COLO668 (cell line): ENCODE data around the gene SV2A.
A peak's percentile ranks its signal among the peaks of the same experiment; 100 is the strongest.
"Not testable (repeated sequence)": the region's sequence is repeated elsewhere in the genome, so short reads cannot be mapped to it uniquely, and the experiment has no call there.

Experiments used
- DNase-seq: peaks from one replicate; lab custom pipeline; 2025; ENCODE audit not compliant: unreplicated experiment; lab: John Stamatoyannopoulos, UW

The SV2A gene

DNA sequence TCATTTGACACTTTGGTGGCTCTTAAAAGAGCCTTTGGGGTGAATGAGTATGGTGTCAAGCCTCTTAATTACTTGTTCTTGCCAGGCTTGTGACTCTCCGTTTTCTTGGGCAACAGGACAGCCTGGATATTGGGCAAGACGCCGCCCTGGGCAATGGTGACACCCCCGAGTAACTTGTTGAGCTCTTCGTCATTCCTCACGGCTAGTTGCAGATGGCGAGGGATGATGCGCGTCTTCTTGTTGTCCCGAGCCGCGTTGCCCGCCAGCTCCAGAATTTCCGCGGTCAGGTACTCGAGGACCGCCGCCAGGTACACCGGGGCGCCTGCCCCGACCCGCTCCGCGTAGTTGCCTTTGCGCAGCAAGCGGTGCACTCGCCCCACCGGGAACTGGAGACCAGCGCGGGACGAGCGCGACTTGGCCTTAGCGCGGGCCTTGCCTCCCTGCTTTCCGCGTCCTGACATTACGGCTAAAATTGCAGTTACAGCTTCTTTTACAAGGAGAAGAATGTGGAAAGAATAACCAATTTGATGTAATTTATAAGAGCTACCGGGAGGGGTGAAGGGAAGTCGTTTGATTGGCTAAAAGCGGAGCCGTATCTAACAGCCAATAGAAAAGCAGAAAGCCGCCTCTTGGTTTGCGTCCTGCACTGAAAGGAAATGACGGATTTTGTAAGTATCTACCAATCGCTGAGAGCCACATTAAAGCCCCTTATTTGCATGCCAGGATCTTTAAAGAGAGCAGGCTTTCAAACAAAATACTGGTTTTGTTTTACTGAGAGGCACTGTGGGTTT is 30.0 kb downstream of the SV2A start:
- peak; percentile 87 for DNase-seq

DNA sequence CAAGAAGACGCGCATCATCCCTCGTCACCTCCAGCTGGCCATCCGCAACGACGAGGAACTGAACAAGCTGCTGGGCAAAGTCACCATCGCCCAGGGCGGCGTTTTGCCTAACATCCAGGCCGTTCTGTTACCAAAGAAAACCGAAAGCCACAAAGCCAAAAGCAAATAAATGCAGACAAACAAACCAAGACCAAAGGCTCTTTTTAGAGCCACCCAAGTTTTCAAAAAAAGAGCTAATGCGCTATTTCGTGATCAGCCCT is 30.5 kb downstream of the SV2A start:
- DNase-seq, result not testable (repeated sequence)

DNA sequence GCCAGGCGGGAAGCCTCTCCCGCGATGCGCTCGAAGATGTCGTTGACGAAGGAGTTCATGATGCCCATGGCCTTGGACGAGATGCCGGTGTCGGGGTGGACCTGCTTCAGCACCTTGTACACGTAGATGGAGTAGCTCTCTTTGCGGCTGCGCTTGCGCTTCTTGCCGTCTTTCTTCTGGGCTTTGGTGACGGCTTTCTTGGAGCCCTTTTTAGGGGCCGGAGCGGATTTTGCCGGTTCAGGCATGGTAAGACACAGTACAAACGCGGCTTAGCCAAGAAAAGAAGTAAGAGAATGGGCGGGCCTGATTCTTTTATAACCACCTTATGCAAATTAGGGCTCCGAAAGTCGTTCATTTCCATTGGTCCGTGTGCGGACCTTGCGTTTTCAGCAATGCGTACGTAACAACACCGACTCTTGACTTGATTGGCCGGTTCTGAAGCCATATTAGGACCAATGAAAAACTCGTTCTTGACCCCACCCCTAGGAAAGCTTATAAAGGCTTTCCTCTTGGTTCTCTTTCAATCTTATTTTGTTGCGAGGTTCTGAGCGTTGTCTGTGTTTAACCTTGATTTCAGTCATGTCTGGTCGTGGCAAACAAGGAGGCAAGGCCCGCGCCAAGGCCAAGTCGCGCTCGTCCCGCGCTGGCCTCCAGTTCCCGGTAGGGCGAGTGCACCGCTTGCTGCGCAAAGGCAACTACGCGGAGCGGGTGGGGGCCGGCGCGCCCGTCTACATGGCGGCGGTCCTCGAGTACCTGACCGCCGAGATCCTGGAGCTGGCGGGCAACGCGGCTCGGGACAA is 31.0 kb downstream of the SV2A start:
- DNase-seq, result peak; percentile 93

DNA sequence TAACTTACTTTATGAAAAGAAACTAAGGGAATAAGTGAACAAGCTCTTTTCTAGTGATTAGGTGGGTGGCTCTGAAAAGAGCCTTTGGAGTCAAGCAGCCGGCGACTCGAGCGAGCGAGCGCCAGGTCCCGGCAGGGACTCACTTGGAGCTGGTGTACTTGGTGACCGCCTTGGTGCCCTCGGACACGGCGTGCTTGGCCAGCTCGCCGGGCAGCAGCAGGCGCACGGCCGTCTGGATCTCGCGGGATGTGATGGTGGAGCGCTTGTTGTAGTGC is 31.6 kb downstream of the SV2A start:
- DNase-seq, result not testable (repeated sequence)

DNA sequence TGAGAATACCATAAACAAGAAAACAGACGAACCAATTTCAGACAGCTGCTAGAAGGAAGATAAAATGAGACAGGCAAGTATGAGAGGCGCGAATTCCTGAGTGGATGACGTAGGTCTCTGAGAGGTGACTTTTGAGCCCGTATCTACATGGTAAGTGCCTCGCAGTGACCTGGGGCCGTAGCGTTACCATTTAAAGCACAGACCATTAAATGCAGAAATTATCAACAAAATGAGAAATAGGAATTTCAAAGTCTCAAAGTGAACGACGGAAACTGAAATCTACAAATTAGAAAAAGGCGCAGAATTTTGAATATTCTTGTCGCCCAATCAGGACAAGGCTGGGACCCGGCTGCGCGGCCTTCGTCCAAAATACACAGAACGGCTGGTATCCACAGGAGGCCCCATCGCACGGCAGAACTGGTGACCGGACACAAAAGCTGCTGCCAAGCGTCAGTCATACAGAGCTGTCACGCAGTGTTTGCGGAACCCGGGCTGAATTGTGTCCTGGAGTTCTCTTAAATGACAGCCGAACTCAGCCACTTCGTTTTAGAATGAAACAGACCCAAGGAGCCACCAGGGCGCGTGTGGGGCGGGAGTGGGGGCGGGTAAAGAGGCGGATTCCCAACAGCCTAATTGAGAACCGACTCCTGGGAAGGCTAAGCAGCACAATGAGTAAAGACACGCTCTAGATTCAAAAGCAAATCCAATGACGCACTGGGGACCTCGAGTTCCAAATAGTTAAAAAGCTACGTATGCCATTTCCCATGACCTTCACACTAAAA is 32.1 kb downstream of the SV2A start:
- peak; percentile 89 for DNase-seq

DNA sequence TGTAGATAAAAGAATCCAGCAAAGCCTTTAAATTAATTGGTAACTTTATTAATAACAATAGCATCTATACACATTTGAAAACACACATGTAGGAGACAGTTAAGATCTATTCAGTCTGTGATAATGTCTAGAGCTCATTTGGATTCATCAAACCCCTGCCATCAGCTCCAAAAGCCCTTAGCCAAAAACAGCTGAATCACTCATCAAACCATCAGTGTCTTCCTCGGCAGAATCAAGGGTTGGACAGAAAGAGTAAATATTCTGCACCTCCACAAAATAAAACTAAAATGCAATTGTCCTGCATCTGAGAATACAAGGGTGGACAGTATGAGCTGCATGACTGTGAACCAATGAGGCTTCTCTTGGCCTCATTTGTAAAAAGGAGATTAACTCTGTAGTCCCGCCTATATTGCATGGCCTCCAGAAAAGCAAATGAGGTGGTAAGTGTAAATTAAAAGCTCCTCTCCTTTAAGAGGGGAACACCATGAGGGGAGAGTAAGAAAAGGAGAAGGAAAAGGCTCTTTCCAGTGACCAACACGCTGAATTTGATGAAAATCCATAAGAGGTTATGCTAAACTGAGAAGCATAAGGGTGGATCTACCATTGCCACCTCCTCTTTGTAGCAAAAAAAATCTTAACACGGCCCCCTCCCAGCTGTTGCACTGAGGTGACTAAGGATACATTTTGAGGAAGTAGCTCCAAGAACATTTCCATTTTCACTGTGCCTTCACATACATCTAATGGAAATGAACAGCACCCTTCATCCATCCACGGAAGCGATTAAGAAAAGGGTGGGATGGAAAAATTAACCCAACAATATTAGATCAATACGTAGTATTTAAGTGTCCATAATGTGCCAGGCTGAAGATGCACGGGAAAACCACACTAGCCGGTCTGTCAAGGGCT is 33.0 kb downstream of the SV2A start:
- DNase-seq, result peak; percentile 34

DNA sequence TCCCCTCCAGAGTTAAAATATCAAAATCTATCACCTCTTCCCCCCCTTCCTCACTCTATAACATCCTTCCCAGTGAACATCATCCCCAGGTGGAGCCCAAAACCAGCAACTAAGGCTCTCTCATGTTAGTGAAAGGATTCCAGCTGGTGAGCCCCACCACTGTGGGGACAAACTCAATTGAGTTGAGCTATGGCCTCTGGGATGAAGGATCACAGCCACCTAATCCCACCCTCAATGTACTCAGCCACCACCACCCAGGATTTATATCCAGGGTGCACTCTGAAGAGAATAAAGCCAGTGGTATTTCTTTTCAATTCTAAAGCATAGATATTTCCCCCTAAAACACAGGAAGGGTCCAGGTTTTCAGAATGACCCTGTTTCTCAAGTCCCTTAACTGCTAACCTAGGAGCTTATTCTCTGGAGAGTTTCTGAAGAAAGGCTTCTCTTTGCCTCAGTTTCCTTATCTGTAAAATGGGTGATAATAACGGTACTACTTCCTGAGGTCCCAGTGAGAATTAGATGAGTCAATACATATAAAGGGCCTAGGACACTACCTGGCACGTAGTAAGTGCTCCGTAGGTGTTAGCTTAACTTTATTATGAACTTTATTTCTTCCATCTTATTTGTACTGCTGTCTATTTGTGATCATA is 33.9 kb downstream of the SV2A start:
- DNase-seq, result no peak

DNA sequence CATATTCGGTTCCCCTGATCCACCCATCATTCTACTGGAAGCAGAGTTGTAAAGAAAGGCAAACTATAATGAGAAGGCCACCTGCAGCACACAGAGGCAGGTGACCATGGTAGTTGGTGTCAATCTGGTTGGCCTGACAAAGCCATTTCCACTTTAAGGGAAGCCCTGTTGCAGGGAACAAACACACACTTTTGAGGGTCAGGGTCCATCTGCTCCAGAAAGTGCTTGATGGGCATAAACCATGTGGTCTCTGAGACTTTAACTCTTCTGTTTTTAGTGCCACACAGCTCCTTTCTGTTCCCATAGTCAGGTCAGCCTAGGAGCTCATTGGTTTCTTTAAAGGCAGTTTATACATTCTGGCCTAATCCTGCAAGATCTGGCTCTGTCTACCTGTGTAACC is 35.8 kb downstream of the SV2A start:
- no peak for DNase-seq

DNA sequence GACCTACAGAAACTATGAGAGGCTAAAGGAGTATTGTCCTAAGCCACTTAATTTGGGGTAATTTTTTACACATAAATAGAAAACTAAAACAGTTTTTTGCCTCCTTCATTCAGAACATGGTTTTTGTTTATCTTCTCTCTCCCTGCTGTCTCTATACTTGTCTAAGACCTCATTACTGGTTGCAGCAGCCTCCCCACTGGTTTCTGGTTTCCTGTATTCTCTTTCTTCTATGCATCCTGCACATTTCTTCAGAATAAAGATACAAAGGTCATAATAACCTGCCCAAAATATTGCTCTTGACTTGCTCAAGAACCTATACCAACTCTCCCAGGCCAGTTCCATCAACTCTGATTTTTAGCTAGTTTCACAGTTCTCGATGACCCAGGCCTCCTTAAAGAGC is 38.1 kb downstream of the SV2A start:
- no peak for DNase-seq

DNA sequence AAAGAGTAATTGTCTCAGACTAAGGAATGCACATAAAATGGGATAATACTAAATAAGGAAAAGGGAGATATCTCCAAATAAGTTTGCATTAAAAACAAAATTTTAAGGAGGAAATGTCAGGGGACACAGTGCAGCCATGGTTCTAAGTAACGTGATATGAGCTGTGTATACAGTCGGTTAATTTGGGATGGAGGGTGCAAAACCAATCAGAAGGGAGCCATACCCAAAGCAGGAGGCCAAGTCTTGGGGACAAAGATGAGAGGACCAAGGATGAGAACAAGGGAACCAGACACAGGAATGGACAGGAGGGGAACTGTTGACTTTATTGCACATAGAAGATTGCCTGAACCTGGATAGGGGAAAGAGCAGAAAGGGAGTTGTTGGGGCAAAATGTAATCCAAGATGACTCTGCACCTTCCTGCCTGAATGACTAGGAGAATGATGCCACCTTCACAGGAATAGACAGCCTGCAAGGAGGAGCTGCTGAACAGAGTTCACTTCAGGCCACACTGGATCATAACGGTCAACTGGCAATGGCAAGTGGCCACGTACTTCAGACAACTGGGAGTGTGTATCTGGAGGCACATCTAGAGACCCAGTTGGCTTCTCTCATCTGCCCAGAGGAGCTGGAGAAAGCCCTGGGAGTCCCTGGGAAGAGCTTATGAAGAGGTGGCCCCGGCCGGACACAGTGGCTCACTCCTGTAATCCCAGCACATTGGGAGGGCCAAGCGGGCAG is 40.3 kb downstream of the SV2A start:
- DNase-seq, result no peak

DNA sequence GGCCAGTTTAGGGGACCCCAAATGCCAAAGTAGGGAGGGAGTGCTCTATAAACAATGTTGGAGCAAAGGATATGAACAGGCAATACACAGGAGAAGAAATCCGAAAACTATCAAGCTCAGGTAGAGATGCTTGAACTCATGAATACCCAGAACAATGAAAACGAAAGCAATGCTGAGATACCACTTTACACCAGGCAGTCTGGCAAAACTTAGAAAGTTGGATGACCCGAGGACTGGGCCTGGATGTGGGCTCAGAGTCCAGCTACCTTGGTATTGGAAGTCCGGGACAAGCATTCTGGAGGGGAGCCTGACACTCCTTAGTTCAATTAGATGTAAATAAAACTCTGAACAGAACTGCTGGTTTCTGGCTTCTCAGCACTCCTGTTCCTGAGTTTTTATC is 44.6 kb downstream of the SV2A start:
- DNase-seq, result not testable (repeated sequence)

DNA sequence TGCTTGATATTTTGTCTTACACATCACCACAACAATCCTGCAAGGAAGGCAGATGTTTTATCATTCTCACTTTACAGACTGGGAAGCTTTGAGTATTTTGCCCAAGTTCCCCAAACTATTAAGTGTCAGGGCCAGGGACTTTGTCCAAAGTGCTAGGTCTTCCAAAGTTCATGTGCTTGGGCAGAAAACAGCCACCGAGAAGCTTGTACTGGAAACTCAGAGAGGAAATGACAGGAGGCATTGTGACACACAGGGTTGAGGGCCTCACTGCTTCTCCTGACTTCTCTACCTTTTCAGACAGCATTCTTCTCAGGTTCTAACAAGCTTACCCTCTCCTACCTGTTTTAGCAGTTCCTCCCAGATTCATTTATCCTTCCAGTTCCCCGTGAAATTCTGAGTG is 50.8 kb downstream of the SV2A start:
- not testable (repeated sequence) for DNase-seq

DNA sequence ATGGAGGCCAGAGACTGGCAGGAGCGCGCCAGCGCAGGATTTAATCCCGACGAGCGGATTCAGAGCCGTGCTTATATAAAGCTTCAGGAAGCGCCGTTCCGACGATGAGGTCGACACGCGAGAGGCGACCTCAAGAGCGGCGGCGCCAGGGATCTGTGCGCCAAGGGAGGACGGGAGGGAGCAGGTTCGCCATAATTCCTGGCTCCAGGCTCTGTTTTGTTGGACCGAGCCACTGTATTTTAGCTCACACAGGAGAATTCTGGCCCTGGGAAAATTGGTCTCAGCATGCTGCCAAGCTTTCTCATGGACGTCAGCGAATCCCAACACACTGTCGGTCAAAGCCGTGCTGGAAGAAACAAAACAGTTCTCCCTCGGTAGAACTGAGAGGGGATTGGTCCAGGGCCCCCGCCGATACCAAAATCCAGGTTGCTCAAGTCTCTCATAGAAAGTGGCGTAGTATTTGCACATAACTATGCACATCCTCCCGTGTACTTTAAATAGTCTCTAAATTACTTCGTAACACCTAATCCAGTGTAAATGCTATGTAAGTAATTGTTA is 56.1 kb downstream of the SV2A start:
- DNase-seq, result not testable (repeated sequence)

DNA sequence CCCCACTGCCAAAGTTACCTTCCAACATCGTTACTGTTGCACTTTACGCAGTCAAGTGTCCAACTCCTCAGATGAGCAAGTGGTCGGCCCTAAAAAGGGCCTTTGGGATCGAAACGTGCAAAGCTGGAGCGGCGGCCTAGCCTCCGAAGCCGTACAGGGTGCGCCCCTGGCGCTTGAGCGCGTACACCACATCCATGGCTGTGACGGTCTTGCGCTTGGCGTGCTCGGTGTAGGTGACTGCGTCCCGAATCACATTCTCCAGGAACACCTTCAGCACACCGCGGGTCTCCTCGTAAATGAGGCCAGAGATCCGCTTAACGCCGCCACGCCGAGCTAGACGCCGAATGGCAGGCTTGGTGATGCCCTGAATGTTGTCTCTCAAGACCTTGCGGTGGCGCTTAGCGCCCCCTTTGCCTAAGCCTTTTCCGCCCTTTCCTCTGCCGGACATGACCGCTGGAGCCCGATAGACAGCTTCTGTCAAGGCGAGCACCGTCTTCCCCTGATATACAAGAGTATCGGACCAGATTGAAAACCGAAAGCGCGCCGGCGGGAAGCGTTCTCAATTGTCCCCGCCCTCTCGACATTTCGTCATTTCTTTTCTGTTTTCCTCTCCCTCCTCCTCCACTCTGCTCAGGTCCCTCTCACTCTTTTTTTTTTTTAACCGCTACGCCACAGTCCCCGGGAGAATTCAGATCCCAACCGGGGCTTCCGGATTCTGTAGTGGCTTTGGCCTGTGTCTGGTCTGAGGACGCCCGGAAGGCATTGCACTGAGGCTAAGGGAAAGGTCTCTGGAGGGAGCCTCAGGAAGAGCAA is 56.8 kb downstream of the SV2A start:
- not testable (repeated sequence) for DNase-seq

DNA sequence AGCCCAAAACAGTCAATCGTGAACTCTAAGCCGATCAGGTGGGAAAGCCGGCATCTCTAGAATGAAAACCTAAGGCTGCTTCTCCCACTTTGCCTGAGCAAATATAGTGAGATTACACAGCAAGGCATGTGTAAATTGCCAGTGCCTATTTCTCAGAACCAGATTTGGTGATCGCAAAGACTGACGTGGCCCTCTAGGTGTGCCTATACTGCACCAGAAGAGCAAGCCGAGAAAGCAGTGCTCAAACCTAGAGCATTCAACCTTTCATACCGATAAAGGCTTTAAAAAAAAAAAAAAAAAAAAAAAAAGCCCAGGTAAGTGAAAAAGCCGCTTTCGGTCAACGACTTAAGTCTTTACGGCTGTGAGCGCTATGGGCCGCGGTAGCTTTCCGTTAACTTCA is 57.4 kb downstream of the SV2A start:
- not testable (repeated sequence) for DNase-seq
